GM12878 (cell line): Measurements from ENCODE around the gene GOLIM4. TPM values are rescaled to one million over a fixed set of nuclear protein-coding genes. Genes with fewer than 3 reads are reported as not detected.

ENCODE experiments used
- ATAC-seq: fragments of 200-7000 bp; cut with Tn5 transposase; 3 replicates; pipeline ENCODE4 v1.9.1; 2020; ENCODE audit warnings: mild to moderate bottlenecking, moderate library complexity
- BruUV-seq: library from RNA; stranded (reverse); fragments of 400-500 nt; replicated peaks from 2 replicates; lab custom pipeline; 2021; lab: Mats Ljungman, UMichigan
- CTCF ChIA-PET: fragments of 300-600 bp; sonication (Branson Sonifier 250); formaldehyde crosslinking; extraction: SDS; loops from one replicate; lab custom pipeline; 2021; ENCODE audit warnings: inconsistent platforms; lab: Yijun Ruan, JAX
- POLR2A ChIA-PET: fragments of 350-600 bp; formaldehyde crosslinking; extraction: SDS; loops from one replicate; lab custom pipeline; 2021; ENCODE audit warnings: inconsistent platforms; lab: Charles Lee
- RAD21 ChIA-PET: fragments of 300-600 bp; sonication (Branson Sonifier 250); formaldehyde crosslinking; loops from one replicate; lab custom pipeline; 2023; ENCODE audit warnings: antibody characterized with exemption; ENCODE audit not compliant: unreplicated experiment; lab: Charles Lee
- SMC1A ChIA-PET: fragments of 300-600 bp; sonication (Branson Sonifier 250); formaldehyde crosslinking; loops from one replicate; lab custom pipeline; 2023; ENCODE audit not compliant: unreplicated experiment, uncharacterized antibody; lab: Charles Lee
- DNase-seq: peaks from one replicate; pipeline ENCODE4 v3.0.0-alpha.2; 2011; ENCODE audit warnings: low read depth, low spot score
- FAIRE-seq: peaks from 3 replicates; lab custom pipeline; 2011; peaks lifted over from hg19 to GRCh38; lab: Jason Lieb, UNC
- H2AFZ ChIP-seq: 2 replicates; pipeline ENCODE4 v1.6.0; 2011; ENCODE audit warnings: low read depth, low read length, control low read depth; ENCODE audit not compliant: control insufficient read depth
- H3K27ac ChIP-seq: 2 replicates; pipeline ENCODE4 v1.5.1; 2011; ENCODE audit warnings: control low read depth; ENCODE audit not compliant: control insufficient read depth, insufficient read depth
- H3K27me3 ChIP-seq, 2 experiments: replicated peaks in 1 of 2; 2 replicates each; pipeline versions ENCODE4 v1.6.0 to v1.6.1; 2011; ENCODE audit warnings: low read length in 1 of 2; ENCODE audit not compliant: control insufficient read depth in 2 of 2, insufficient read depth in 2 of 2
- H3K36me3 ChIP-seq, 2 experiments: 2 replicates each; pipeline ENCODE4 v1.5.1; 2011; ENCODE audit warnings: low read length in 1 of 2; ENCODE audit not compliant: control insufficient read depth in 2 of 2, insufficient read depth in 2 of 2
- H3K4me1 ChIP-seq: 2 replicates; pipeline ENCODE4 v1.6.1; 2011; ENCODE audit warnings: mild to moderate bottlenecking, low read length, moderate library complexity, mixed read lengths; ENCODE audit not compliant: control insufficient read depth, insufficient read depth
- H3K4me2 ChIP-seq: 2 replicates; pipeline ENCODE4 v1.6.0; 2011; ENCODE audit warnings: control low read depth; ENCODE audit not compliant: control insufficient read depth, insufficient read depth
- H3K4me3 ChIP-seq: fragments of 200-600 bp; sonication (generic); 2 replicates; pipeline ENCODE4 v1.5.1; 2016
- H3K79me2 ChIP-seq: 2 replicates; pipeline ENCODE4 v1.6.0; 2011; ENCODE audit warnings: low read length; ENCODE audit not compliant: control insufficient read depth, insufficient read depth
- H3K9ac ChIP-seq: 2 replicates; pipeline ENCODE4 v1.8.0; 2011; ENCODE audit warnings: low read length, control low read depth, mixed read lengths; ENCODE audit not compliant: control insufficient read depth, insufficient read depth
- H3K9me3 ChIP-seq: replicated peaks from 3 replicates; pipeline ENCODE4 v1.5.1; 2011; ENCODE audit warnings: mild to moderate bottlenecking, low read length; ENCODE audit not compliant: control insufficient read depth, insufficient read depth
- H4K20me1 ChIP-seq: 2 replicates; pipeline ENCODE4 v1.6.0; 2011; ENCODE audit not compliant: control insufficient read depth, insufficient read depth
- ATF2 ChIP-seq: IDR thresholded peaks from 2 replicates; pipeline ENCODE4 v1.6.1; 2012; ENCODE audit warnings: low read length, inconsistent platforms
- EP300 ChIP-seq, 2 experiments: fragments of 150-350 bp in 1 of 2; IDR thresholded peaks; 2 replicates each; pipeline ENCODE4 v1.6.1; 2011 to 2012; ENCODE audit warnings: low read depth in 2 of 2, low read length in 2 of 2, borderline replicate concordance in 1 of 2, improper control_type of control experiment in 1 of 2, inconsistent platforms in 1 of 2; ENCODE audit not compliant: control insufficient read depth in 1 of 2
- HDGF ChIP-seq: fragments of 450-650 bp; IDR thresholded peaks from 2 replicates; pipeline ENCODE4 v1.6.1; 2016; ENCODE audit warnings: antibody characterized with exemption
- MLLT1 ChIP-seq: fragments of 450-650 bp; IDR thresholded peaks from 2 replicates; pipeline ENCODE4 v1.6.1; 2016; ENCODE audit warnings: mild to moderate bottlenecking
- MTA3 ChIP-seq: IDR thresholded peaks from 2 replicates; pipeline ENCODE4 v1.6.1; 2012; ENCODE audit warnings: low read length, inconsistent platforms, borderline replicate concordance
- POLR2A ChIP-seq: IDR thresholded peaks from 2 replicates; pipeline ENCODE4 v1.6.1; 2011; ENCODE audit warnings: low read depth, mild to moderate bottlenecking, low read length
- SREBF2 ChIP-seq: IDR thresholded peaks from 2 replicates; pipeline ENCODE4 v1.6.1; 2012; ENCODE audit warnings: mild to moderate bottlenecking, low read length
- SUPT20H ChIP-seq: IDR thresholded peaks from 2 replicates; pipeline ENCODE4 v1.6.1; 2011; ENCODE audit warnings: low read depth, mild to moderate bottlenecking, low read length, moderate library complexity, borderline replicate concordance; ENCODE audit not compliant: control insufficient read depth
- TCF3 ChIP-seq: IDR thresholded peaks from 2 replicates; pipeline ENCODE4 v1.6.1; 2012; ENCODE audit warnings: low read depth, mild to moderate bottlenecking, low read length, borderline replicate concordance; ENCODE audit not compliant: insufficient read depth
- ZBTB40 ChIP-seq: fragments of 450-650 bp; IDR thresholded peaks from 2 replicates; pipeline ENCODE4 v1.6.1; 2016; ENCODE audit warnings: mild to moderate bottlenecking, moderate library complexity, borderline replicate concordance
- ZNF24 ChIP-seq: fragments of 450-650 bp; IDR thresholded peaks from 2 replicates; pipeline ENCODE4 v1.6.1; 2017; ENCODE audit warnings: antibody characterized with exemption, mild to moderate bottlenecking
- ZNF687 ChIP-seq: fragments of 450-650 bp; IDR thresholded peaks from 2 replicates; pipeline ENCODE4 v1.6.1; 2017; ENCODE audit warnings: mild to moderate bottlenecking, moderate library complexity
- in situ Hi-C: fragments of 300-500 bp; cut with MboI; formaldehyde crosslinking; loops from 9 replicates; pipeline ENCODE4 v1.14.3; 2018; ENCODE audit warnings: mixed read lengths
- intact Hi-C: fragments of 100-400 bp; cut with micrococcal nuclease; formaldehyde crosslinking; loops from one replicate; pipeline ENCODE4 v1.14.2; 2022; ENCODE audit not compliant: unreplicated experiment
- polyA plus RNA-seq, 11 experiments: library from polyadenylated mRNA; depleted of rRNA in 4 of 11; unstranded in 6 of 11; stranded (reverse) in 5 of 11; fragments of >200 nt; fragmentation: Nextera tagmentation in 4 of 11; fragmentation: Illumina TruSeq in 1 of 11; extraction: Ambion mirVana in 4 of 11; extraction: Trizol in 1 of 11; gene quantifications; 1 replicate in 1 of 11; 2 replicates in 10 of 11; pipeline versions ENCODE4 v1.2.1 to v1.2.3, GENCODE V29; 2011 to 2016; ENCODE audit warnings: inconsistent platforms in 2 of 11, missing spikeins in 2 of 11, low read depth in 1 of 11
- total RNA-seq, 4 experiments: library from RNA; depleted of rRNA in 3 of 4; stranded (reverse); fragments of >200 nt in 3 of 4; fragmentation: Illumina TruSeq in 1 of 4; extraction: Trizol in 1 of 4; gene quantifications; 2 replicates each; pipeline versions ENCODE4 v1.2.1 to v1.2.3, GENCODE V29; 2013 to 2021

The GOLIM4 gene
- total and polyA plus RNA-seq, 10 of the 15 experiments (the other 5 are each of a cell fraction or from before 2014, with no cell fraction given) = 11.1 to 32.4 (median 19.3) TPM

GRCh38 chr3:168025076-168025475 is 70.6 kb downstream of the GOLIM4 start:
- SMC1A ChIA-PET = no interaction called here
- BruUV-seq = no TSS peak
- no peaks in the 10 kb centered on the region for H3K9me3 ChIP-seq
- FAIRE-seq (no peak), ATAC-seq (no peak), DNase-seq (no peak)
- POLR2A ChIA-PET = no interaction called here
- no peak overlapping the region for H3K4me2 ChIP-seq
- in situ Hi-C loops = no loop called here
- no peak overlapping the region for H3K9ac ChIP-seq
- no peaks in the 10 kb centered on the region for H4K20me1 ChIP-seq
- H3K4me3 ChIP-seq = no peak overlapping the region
- H2AFZ ChIP-seq = no peak overlapping the region
- no peaks in the 10 kb centered on the region for H3K79me2 ChIP-seq
- RAD21 ChIA-PET = interaction anchor here (0.6 kb wide), 1 partner anchor 186 kb away, joined by 4 read pairs; no protein-coding TSS in a partner anchor
- H3K4me1 ChIP-seq = no peaks in the 10 kb centered on the region
- H3K27ac ChIP-seq = no peak overlapping the region
- CTCF ChIA-PET = interaction anchor here (1.2 kb wide), 1 partner anchor 22 kb away, joined by 3 read pairs; no protein-coding TSS in a partner anchor
- no peaks in the 10 kb centered on the region for H3K27me3 ChIP-seq
- intact Hi-C loops = no loop called here
- H3K36me3 ChIP-seq = peaks cover 9 to 11% of the 10 kb centered on the region in 2 experiments
- TF ChIP-seq ZNF24 (no peak), SUPT20H (no peak), ATF2 (no peak), ZBTB40 (no peak), SREBF2 (no peak), HDGF (no peak), MTA3 (no peak), TCF3 (no peak), ZNF687 (no peak), POLR2A (no peak), EP300 (IDR thresholded peaks at IDR 0.05; ENCODE audit: borderline replicate concordance in 1 of 2, control insufficient read depth in 1 of 2, low read depth in 2 of 2, low read length in 2 of 2) (no peak), MLLT1 (no peak)
